Mammary epithelial cell (primary cell): ENCODE data around the gene RNF212.

ENCODE experiments used
- EZH2 ChIP-seq: IDR thresholded peaks from 2 replicates; pipeline ENCODE4 v1.6.1; 2012; ENCODE audit warnings: low read length, inconsistent platforms, borderline replicate concordance
- TF ChIP-seq, protein P1 (sequence below), 2 donors: IDR thresholded peaks in 1 of 2; conservative IDR thresholded peaks in 1 of 2; 2 replicates each; pipeline ENCODE4 v1.5.1; 2011 to 2012; ENCODE audit warnings: inconsistent platforms in 2 of 2, low read length in 2 of 2, mild to moderate bottlenecking in 2 of 2, control low read depth in 1 of 2, low read depth in 1 of 2; ENCODE audit not compliant: insufficient read depth in 1 of 2; ENCODE audit errors: extremely low read depth in 1 of 2

GRCh38 chr4:1047106-1047975 lies 66.0 kb downstream of the RNF212 start:
- no peak for TF ChIP-seq EZH2
- TF ChIP-seq, protein P1, sequence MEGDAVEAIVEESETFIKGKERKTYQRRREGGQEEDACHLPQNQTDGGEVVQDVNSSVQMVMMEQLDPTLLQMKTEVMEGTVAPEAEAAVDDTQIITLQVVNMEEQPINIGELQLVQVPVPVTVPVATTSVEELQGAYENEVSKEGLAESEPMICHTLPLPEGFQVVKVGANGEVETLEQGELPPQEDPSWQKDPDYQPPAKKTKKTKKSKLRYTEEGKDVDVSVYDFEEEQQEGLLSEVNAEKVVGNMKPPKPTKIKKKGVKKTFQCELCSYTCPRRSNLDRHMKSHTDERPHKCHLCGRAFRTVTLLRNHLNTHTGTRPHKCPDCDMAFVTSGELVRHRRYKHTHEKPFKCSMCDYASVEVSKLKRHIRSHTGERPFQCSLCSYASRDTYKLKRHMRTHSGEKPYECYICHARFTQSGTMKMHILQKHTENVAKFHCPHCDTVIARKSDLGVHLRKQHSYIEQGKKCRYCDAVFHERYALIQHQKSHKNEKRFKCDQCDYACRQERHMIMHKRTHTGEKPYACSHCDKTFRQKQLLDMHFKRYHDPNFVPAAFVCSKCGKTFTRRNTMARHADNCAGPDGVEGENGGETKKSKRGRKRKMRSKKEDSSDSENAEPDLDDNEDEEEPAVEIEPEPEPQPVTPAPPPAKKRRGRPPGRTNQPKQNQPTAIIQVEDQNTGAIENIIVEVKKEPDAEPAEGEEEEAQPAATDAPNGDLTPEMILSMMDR (conservative IDR thresholded peaks at IDR 0.05 in 1 of 2, IDR thresholded peaks at IDR 0.05 in 1 of 2; ENCODE audit: extremely low read depth in 1 of 2, insufficient read depth in 1 of 2, low read depth in 1 of 2, low read length in 2 of 2) = no peak
